ENCODE results near the gene PEA15.

PEA15 gene

GRCh38 chr1:160226623-160227022, 21.4 kb downstream of the PEA15 start:
- TF ChIP-seq POLR2A (IDR thresholded peaks at IDR 0.05; ENCODE audit: low read depth, low read length), result no peak
- no peak for FAIRE-seq
- no peak for DNase-seq (ENCODE audit: insufficient read length, low spot score)

- DNase-seq (ENCODE audit: insufficient read length, low spot score) (no peak), FAIRE-seq (no peak)
- TF ChIP-seq POLR2A (IDR thresholded peaks at IDR 0.05; ENCODE audit: low read depth, low read length), result no peak
Observed at GRCh38 chr1:160227034-160227433, 21.9 kb downstream of the PEA15 start.

- no peak for TF ChIP-seq POLR2A (IDR thresholded peaks at IDR 0.05; ENCODE audit: low read depth, low read length)
- no peak for DNase-seq (ENCODE audit: insufficient read length, low spot score)
- no peak for FAIRE-seq
Observed at GRCh38 chr1:160227561-160227960, 22.4 kb downstream of the PEA15 start.

GRCh38 chr1:160228431-160228830, 23.2 kb downstream of the PEA15 start:
- no peak for DNase-seq (ENCODE audit: insufficient read length, low spot score)
- TF ChIP-seq POLR2A (IDR thresholded peaks at IDR 0.05; ENCODE audit: low read depth, low read length), result no peak
- FAIRE-seq, result no peak

- TF ChIP-seq POLR2A (IDR thresholded peaks at IDR 0.05; ENCODE audit: low read depth, low read length), result no peak
- FAIRE-seq, result no peak
- DNase-seq (ENCODE audit: insufficient read length, low spot score), result no peak
Observed at GRCh38 chr1:160232911-160233310, 27.7 kb downstream of the PEA15 start.

- DNase-seq (ENCODE audit: insufficient read length, low spot score) (no peak), FAIRE-seq (no peak)
- TF ChIP-seq POLR2A (IDR thresholded peaks at IDR 0.05; ENCODE audit: low read depth, low read length), result no peak
Observed at GRCh38 chr1:160236806-160237205, 31.6 kb downstream of the PEA15 start.

- no peak for TF ChIP-seq POLR2A (IDR thresholded peaks at IDR 0.05; ENCODE audit: low read depth, low read length)
- DNase-seq (ENCODE audit: insufficient read length, low spot score), result no peak
- FAIRE-seq, result no peak
Observed at GRCh38 chr1:160237558-160237957, 32.4 kb downstream of the PEA15 start.

GRCh38 chr1:160238408-160238807, 33.2 kb downstream of the PEA15 start:
- FAIRE-seq, result no peak
- no peak for DNase-seq (ENCODE audit: insufficient read length, low spot score)
- TF ChIP-seq POLR2A (IDR thresholded peaks at IDR 0.05; ENCODE audit: low read depth, low read length), result no peak

GRCh38 chr1:160239582-160240299, 34.6 kb downstream of the PEA15 start:
- no peak for FAIRE-seq
- TF ChIP-seq POLR2A (IDR thresholded peaks at IDR 0.05; ENCODE audit: low read depth, low read length), result no peak

GRCh38 chr1:160243767-160244166, 38.6 kb downstream of the PEA15 start:
- TF ChIP-seq POLR2A (IDR thresholded peaks at IDR 0.05; ENCODE audit: low read depth, low read length), result no peak
- FAIRE-seq, result no peak
- no peak for DNase-seq (ENCODE audit: insufficient read length, low spot score)

More at GRCh38 chr1:160239582-160240299, 34.6 kb downstream of the PEA15 start:
- DNase-seq (ENCODE audit: insufficient read length, low spot score), result no peak

GRCh38 chr1:160244209-160244608, 39.0 kb downstream of the PEA15 start:
- DNase-seq (ENCODE audit: insufficient read length, low spot score), result no peak
- FAIRE-seq, result no peak
- no peak for TF ChIP-seq POLR2A (IDR thresholded peaks at IDR 0.05; ENCODE audit: low read depth, low read length)

- no peak for TF ChIP-seq POLR2A (IDR thresholded peaks at IDR 0.05; ENCODE audit: low read depth, low read length)
- no peak for FAIRE-seq
- DNase-seq (ENCODE audit: insufficient read length, low spot score), result no peak
Observed at GRCh38 chr1:160245434-160245833, 40.2 kb downstream of the PEA15 start.

- DNase-seq (ENCODE audit: insufficient read length, low spot score) (no peak), FAIRE-seq (no peak)
- no peak for TF ChIP-seq POLR2A (IDR thresholded peaks at IDR 0.05; ENCODE audit: low read depth, low read length)
Observed at GRCh38 chr1:160247053-160247452, 41.9 kb downstream of the PEA15 start.

- FAIRE-seq (no peak), DNase-seq (ENCODE audit: insufficient read length, low spot score) (no peak)
- no peak for TF ChIP-seq POLR2A (IDR thresholded peaks at IDR 0.05; ENCODE audit: low read depth, low read length)
Observed at GRCh38 chr1:160251011-160251410, 45.8 kb downstream of the PEA15 start.

- FAIRE-seq (peak; percentile 80), DNase-seq (ENCODE audit: insufficient read length, low spot score) (peak; percentile 61)
- TF ChIP-seq POLR2A (IDR thresholded peaks at IDR 0.05; ENCODE audit: low read depth, low read length), result no peak
Observed at GRCh38 chr1:160251687-160252526, 46.7 kb downstream of the PEA15 start.

All from H54 (cell line).